Esophagus muscularis mucosa (tissue), 4 donors: ENCODE data around the gene SKI. TPM values are rescaled to one million over a fixed set of nuclear protein-coding genes. Genes with fewer than 3 reads are reported as not detected.

Source experiments
- DNase-seq: peaks from one replicate; pipeline ENCODE4 v3.0.0-alpha.2; 2017; ENCODE audit errors: extremely low spot score
- H3K27ac ChIP-seq, 4 donors: fragments of 200-600 bp; sonication (generic); replicated peaks in 1 of 4; 1 replicate in 3 of 4; 2 replicates in 1 of 4; pipeline ENCODE4 v1.5.1; 2016 to 2019; ENCODE audit warnings: mild to moderate bottlenecking in 1 of 4
- H3K27me3 ChIP-seq, 4 donors: fragments of 200-600 bp; sonication (generic); one replicate each; pipeline versions ENCODE4 v1.5.1 to v1.6.0; 2016 to 2019
- H3K36me3 ChIP-seq, 4 donors: fragments of 200-600 bp; sonication (generic); one replicate each; pipeline ENCODE4 v1.5.1; 2016 to 2019
- H3K4me1 ChIP-seq, 4 donors: fragments of 200-600 bp; sonication (generic); one replicate each; pipeline ENCODE4 v1.5.1; 2016 to 2019
- H3K4me3 ChIP-seq, 4 donors: fragments of 200-600 bp; sonication (generic); 1 replicate in 2 of 4; 2 replicates in 2 of 4; pipeline ENCODE4 v1.5.1; 2016 to 2019; ENCODE audit warnings: mild to moderate bottlenecking in 4 of 4, moderate library complexity in 1 of 4
- H3K9me3 ChIP-seq, 4 donors: fragments of 200-600 bp; sonication (generic); 1 replicate in 3 of 4; 2 replicates in 1 of 4; pipeline ENCODE4 v1.5.1; 2016 to 2019
- CTCF ChIP-seq, 3 experiments: fragments of 200-600 bp in 2 of 3; fragments of 450-650 bp in 1 of 3; sonication (generic) in 2 of 3; IDR thresholded peaks; one replicate each; pipeline ENCODE4 v1.5.1; 2017 to 2019; ENCODE audit warnings: antibody characterized with exemption in 3 of 3, mild to moderate bottlenecking in 2 of 3, moderate library complexity in 1 of 3
- EP300 ChIP-seq: sonication (generic); formaldehyde crosslinking; IDR thresholded peaks from one replicate; pipeline ENCODE4 v1.6.1; 2017; ENCODE audit warnings: antibody characterized with exemption
- POLR2A ChIP-seq: fragments of 450-650 bp; IDR thresholded peaks from one replicate; pipeline ENCODE4 v1.6.1; 2017; ENCODE audit warnings: antibody characterized with exemption, moderate library complexity, mild to moderate bottlenecking, low read depth
- POLR2AphosphoS5 ChIP-seq, 2 donors: sonication (generic); formaldehyde crosslinking; IDR thresholded peaks; one replicate each; pipeline ENCODE4 v1.6.1; 2017; ENCODE audit warnings: antibody characterized with exemption in 2 of 2
- WGBS: methylation state at CpG from one replicate; pipeline ENCODE4 v1.1.5; 2018; 5-methylcytosine and 5-hydroxymethylcytosine counted together
- intact Hi-C: fragments of 100-400 bp; cut with DNase I; formaldehyde crosslinking; loops from one replicate; pipeline ENCODE4 v1.15.1; 2023
- total RNA-seq, 4 donors: library from RNA; depleted of rRNA; stranded (reverse); fragments of >200 nt; gene quantifications; one replicate each; pipeline versions ENCODE4 v1.1.0 to v1.2.1, GENCODE V29; 2016

SKI gene
- total RNA-seq, 4 donors from 2014 or later: 70.1 to 190 (median 124) TPM

GRCh38 chr1:2212532-2213491 lies 15.3 kb upstream of the SKI start:
- 11% methylated on average over 9 of the region's 49 CpGs for WGBS
- Histone ChIP-seq H3K27ac (peak overlapping the region; percentile 95 to 99 (median 98)), H3K27me3 (no peaks in the 10 kb centered on the region), H3K4me3 (peak overlapping the region; percentile 42 to 48 (median 48)), H3K4me1 (peaks cover 56 to 72% (median 70%) of the 10 kb centered on the region in 4 donors), H3K36me3 (no peaks in the 10 kb centered on the region), H3K9me3 (no peaks in the 10 kb centered on the region)
- TF ChIP-seq CTCF (IDR thresholded peaks at IDR 0.05) (peak in 2 of 3 experiments; percentile 12 to 35), POLR2AphosphoS5 (IDR thresholded peaks at IDR 0.05) (peak; percentile 87 to 88), POLR2A (no peak), EP300 (no peak)
- intact Hi-C loops: no loop called here
- DNase-seq: peak; percentile 97

- Histone ChIP-seq H3K4me3 (peak overlapping the region; percentile 42 to 48 (median 48)), H3K27me3 (no peaks in the 10 kb centered on the region), H3K36me3 (no peaks in the 10 kb centered on the region), H3K4me1 (peaks cover 46 to 62% (median 60%) of the 10 kb centered on the region in 4 donors), H3K9me3 (no peaks in the 10 kb centered on the region), H3K27ac (peak overlapping the region; percentile 95 to 99 (median 98))
- no peak for DNase-seq
- 40% methylated on average over 7 of the region's 32 CpGs for WGBS
- intact Hi-C loops: no loop called here
- TF ChIP-seq EP300 (peak; percentile 23), CTCF (IDR thresholded peaks at IDR 0.05) (no peak), POLR2A (no peak), POLR2AphosphoS5 (IDR thresholded peaks at IDR 0.05) (peak; percentile 88 to 93)
These were observed 14.3 kb upstream of the SKI start for GRCh38 chr1:2213576-2214505.

GRCh38 chr1:2214541-2215241 lies 13.4 kb upstream of the SKI start:
- WGBS: 36% methylated on average over 10 of the region's 21 CpGs
- TF ChIP-seq POLR2A (no peak), POLR2AphosphoS5 (IDR thresholded peaks at IDR 0.05) (no peak), EP300 (no peak), CTCF (IDR thresholded peaks at IDR 0.05) (no peak)
- Histone ChIP-seq H3K27me3 (no peaks in the 10 kb centered on the region), H3K4me1 (peaks cover 41 to 54% (median 51%) of the 10 kb centered on the region in 4 donors), H3K9me3 (no peaks in the 10 kb centered on the region), H3K27ac (peak overlapping the region; percentile 95 to 99 (median 98)), H3K36me3 (no peaks in the 10 kb centered on the region), H3K4me3 (peak overlapping the region; percentile 42 to 48 (median 48))
- intact Hi-C loops: no loop called here
- no peak for DNase-seq

- WGBS: 95% methylated on average over 3 of the region's 14 CpGs
- H3K4me3 ChIP-seq: no peak overlapping the region
- intact Hi-C loops: no loop called here
- no peaks in the 10 kb centered on the region for H3K36me3 ChIP-seq
- no peaks in the 10 kb centered on the region for H3K27me3 ChIP-seq
- H3K27ac ChIP-seq: peak overlapping the region; percentile 95 to 99 (median 98)
- no peak for TF ChIP-seq POLR2A
- no peak for TF ChIP-seq EP300
- TF ChIP-seq POLR2AphosphoS5 (IDR thresholded peaks at IDR 0.05): no peak
- TF ChIP-seq CTCF (IDR thresholded peaks at IDR 0.05): no peak
- H3K4me1 ChIP-seq: peaks cover 41 to 47% (median 45%) of the 10 kb centered on the region in 4 donors
- no peaks in the 10 kb centered on the region for H3K9me3 ChIP-seq
- DNase-seq: no peak
These were observed 12.8 kb upstream of the SKI start for GRCh38 chr1:2215329-2215728.
